ENCODE results near the gene PTPRG.

PTPRG gene

GRCh38 chr3:61624300-61624699, 62.9 kb downstream of the PTPRG start:
- no peak for DNase-seq

GRCh38 chr3:61625429-61625828, 64.1 kb downstream of the PTPRG start:
- DNase-seq, result no peak

- no peak for DNase-seq
Measured at GRCh38 chr3:61626484-61626883, 65.1 kb downstream of the PTPRG start.

GRCh38 chr3:61627768-61628185, 66.4 kb downstream of the PTPRG start:
- peak; percentile 98 for DNase-seq

- no peak for DNase-seq
Measured at GRCh38 chr3:61628636-61629035, 67.3 kb downstream of the PTPRG start.

GRCh38 chr3:61629442-61629841, 68.1 kb downstream of the PTPRG start:
- no peak for DNase-seq

- no peak for DNase-seq
Measured at GRCh38 chr3:61631108-61631769, 69.9 kb downstream of the PTPRG start.

- DNase-seq, result peak; percentile 30
Measured at GRCh38 chr3:61632568-61633175, 71.3 kb downstream of the PTPRG start.

- DNase-seq, result peak; percentile 34
Measured at GRCh38 chr3:61634678-61635077, 73.3 kb downstream of the PTPRG start.

- peak; percentile 55 for DNase-seq
Measured at GRCh38 chr3:61637088-61638051, 76.0 kb downstream of the PTPRG start.

- DNase-seq, result peak; percentile 49
Measured at GRCh38 chr3:61638741-61639140, 77.4 kb downstream of the PTPRG start.

GRCh38 chr3:61639991-61640390, 78.6 kb downstream of the PTPRG start:
- no peak for DNase-seq

- no peak for DNase-seq
Measured at GRCh38 chr3:61645148-61645547, 83.8 kb downstream of the PTPRG start.

GRCh38 chr3:61646360-61646759, 85.0 kb downstream of the PTPRG start:
- DNase-seq, result no peak

GRCh38 chr3:61646851-61647525, 85.6 kb downstream of the PTPRG start:
- DNase-seq, result no peak

- no peak for DNase-seq
Measured at GRCh38 chr3:61648481-61648880, 87.1 kb downstream of the PTPRG start.

GRCh38 chr3:61649381-61650170, 88.2 kb downstream of the PTPRG start:
- DNase-seq, result no peak

GRCh38 chr3:61650276-61650675, 88.9 kb downstream of the PTPRG start:
- peak; percentile 90 for DNase-seq

- no peak for DNase-seq
Measured at GRCh38 chr3:61650719-61651410, 89.5 kb downstream of the PTPRG start.

GRCh38 chr3:61657689-61658088, 96.3 kb downstream of the PTPRG start:
- no peak for DNase-seq

- no peak for DNase-seq
Measured at GRCh38 chr3:61662861-61663260, 101.5 kb downstream of the PTPRG start.
